K562 (cell line): Measurements from ENCODE around the gene TP53TG5. TPM values are rescaled to one million over a fixed set of nuclear protein-coding genes. Genes with fewer than 3 reads are reported as not detected.
A peak's percentile ranks its signal among the peaks of the same experiment; 100 is the strongest.

ENCODE experiments used
- ATAC-seq: fragments of 200-7000 bp; cut with Tn5 transposase; 3 replicates; pipeline ENCODE4 v1.9.1; 2020; ENCODE audit warnings: moderate library complexity
- BruUV-seq: library from RNA; stranded (reverse); fragments of 400-500 nt; replicated peaks from 2 replicates; lab custom pipeline; 2021; lab: Mats Ljungman, UMichigan
- CTCF ChIA-PET: fragments of 300-600 bp; formaldehyde crosslinking; extraction: SDS; loops from one replicate; lab custom pipeline; 2021; ENCODE audit warnings: low intra/inter-chr PET ratio; lab: Yijun Ruan, JAX
- POLR2A ChIA-PET: fragments of 300-600, 350-650 bp; sonication (Branson Sonifier 250); formaldehyde crosslinking; extraction: SDS; loops from one replicate; lab custom pipeline; 2021; ENCODE audit warnings: antibody characterized with exemption, inconsistent platforms; lab: Yijun Ruan, JAX
- DNase-seq, 4 experiments: peaks; one replicate each; pipeline versions ENCODE4 v3.0.0 to v3.0.0-alpha.2; 2011 to 2018; ENCODE audit warnings: low spot score in 3 of 4, mixed read lengths in 3 of 4; ENCODE audit errors: extremely low read depth in 1 of 4
- FAIRE-seq: peaks from 2 replicates; lab custom pipeline; 2011; peaks lifted over from hg19 to GRCh38; lab: Jason Lieb, UNC
- H2AFZ ChIP-seq: 2 replicates; pipeline ENCODE4 v1.6.0; 2011; ENCODE audit warnings: low read depth, low read length, control low read depth, inconsistent platforms
- H3K27ac ChIP-seq: fragments of 200-600 bp; 3 replicates; pipeline ENCODE4 v1.8.0; 2011; ENCODE audit warnings: low read depth, mild to moderate bottlenecking, control low read depth, inconsistent platforms, low read length, moderate library complexity, mixed read lengths; ENCODE audit errors: extremely low read depth
- H3K27me3 ChIP-seq, 2 experiments: fragments of 300-600 bp in 1 of 2; 2 replicates in 1 of 2; 3 replicates in 1 of 2; pipeline versions ENCODE4 v1.6.0 to v1.8.0; 2011; ENCODE audit warnings: inconsistent platforms in 2 of 2, low read length in 2 of 2, mild to moderate bottlenecking in 1 of 2, mixed read lengths in 1 of 2, moderate library complexity in 1 of 2; ENCODE audit not compliant: control insufficient read depth in 2 of 2, insufficient read depth in 2 of 2
- H3K36me3 ChIP-seq: fragments of 300-600 bp; 3 replicates; pipeline ENCODE4 v1.8.0; 2011; ENCODE audit warnings: mild to moderate bottlenecking, low read length, inconsistent platforms; ENCODE audit not compliant: control insufficient read depth, insufficient read depth
- H3K4me1 ChIP-seq, 2 experiments: fragments of 200-600 bp in 1 of 2; replicated peaks in 1 of 2; 2 replicates in 1 of 2; 3 replicates in 1 of 2; pipeline versions ENCODE4 v1.5.1 to v1.8.0; 2011; ENCODE audit warnings: inconsistent platforms in 2 of 2, low read length in 2 of 2, mild to moderate bottlenecking in 1 of 2, mixed read lengths in 1 of 2, moderate library complexity in 1 of 2; ENCODE audit not compliant: control insufficient read depth in 2 of 2, insufficient read depth in 2 of 2
- H3K4me2 ChIP-seq: 2 replicates; pipeline ENCODE4 v1.6.1; 2011; ENCODE audit warnings: low read length, control low read depth, inconsistent platforms, mixed read lengths; ENCODE audit not compliant: insufficient read depth
- H3K4me3 ChIP-seq: fragments of 200-600 bp; sonication (generic), shearing (Covaris generic); 2 replicates; pipeline ENCODE4 v1.5.1; 2016; ENCODE audit warnings: control low read depth, inconsistent platforms
- H3K79me2 ChIP-seq: fragments of 200-600 bp; 3 replicates; pipeline ENCODE4 v1.8.0; 2011; ENCODE audit warnings: low read length, inconsistent platforms; ENCODE audit not compliant: control insufficient read depth, insufficient read depth
- H3K9ac ChIP-seq, 2 experiments: 2 replicates each; pipeline versions ENCODE4 v1.6.0 to v1.6.1; 2011; ENCODE audit warnings: low read depth in 2 of 2, low read length in 2 of 2, control low read depth in 1 of 2, inconsistent platforms in 1 of 2, mild to moderate bottlenecking in 1 of 2, mixed read lengths in 1 of 2; ENCODE audit not compliant: insufficient read depth in 1 of 2
- H3K9me1 ChIP-seq: one replicate; pipeline ENCODE4 v1.6.0; 2011; ENCODE audit warnings: inconsistent platforms, mild to moderate bottlenecking, low read length, moderate library complexity; ENCODE audit not compliant: control insufficient read depth, insufficient read depth
- H3K9me3 ChIP-seq: replicated peaks from 2 replicates; pipeline ENCODE4 v1.5.1; 2011; ENCODE audit warnings: low read depth, low read length, inconsistent platforms; ENCODE audit not compliant: control insufficient read depth, insufficient read depth
- H4K20me1 ChIP-seq: replicated peaks from 2 replicates; pipeline ENCODE4 v1.6.1; 2011; ENCODE audit warnings: low read length, inconsistent platforms, mixed read lengths; ENCODE audit not compliant: control insufficient read depth, insufficient read depth
- ATF7 ChIP-seq: fragments of 450-650 bp; IDR thresholded peaks from 2 replicates; pipeline ENCODE4 v1.7.1; 2014; ENCODE audit warnings: mild to moderate bottlenecking, moderate library complexity
- HDAC6 ChIP-seq: IDR thresholded peaks from 2 replicates; pipeline ENCODE4 v1.6.1; 2012; ENCODE audit warnings: low read depth, mild to moderate bottlenecking, control low read depth, inconsistent platforms, low read length, moderate library complexity
- HNRNPLL ChIP-seq: fragments of 200-400 bp; formaldehyde crosslinking; IDR thresholded peaks from 2 replicates; pipeline ENCODE4 v1.6.1; 2017; ENCODE audit warnings: low read length, low read depth, mild to moderate bottlenecking; ENCODE audit not compliant: poor library complexity, severe bottlenecking
- IFI16 ChIP-seq: fragments of 250-450 bp; sonication (Bioruptor Pico); IDR thresholded peaks from 2 replicates; pipeline ENCODE4 v2.1.2; 2022; ENCODE audit warnings: mild to moderate bottlenecking, inconsistent platforms
- KDM2B ChIP-seq: fragments of 250-450 bp; sonication (Bioruptor Pico); IDR thresholded peaks from 2 replicates; pipeline ENCODE4 v1.8.0; 2021; ENCODE audit warnings: mild to moderate bottlenecking, moderate library complexity
- NFIC ChIP-seq: fragments of 450-650 bp; IDR thresholded peaks from 2 replicates; pipeline ENCODE4 v1.6.1; 2017; ENCODE audit warnings: mild to moderate bottlenecking, inconsistent platforms
- PML ChIP-seq: IDR thresholded peaks from 2 replicates; pipeline ENCODE4 v1.6.1; 2012; ENCODE audit warnings: low read length, inconsistent platforms
- PTBP1 ChIP-seq: fragments of 200-400 bp; formaldehyde crosslinking; IDR thresholded peaks from 2 replicates; pipeline ENCODE4 v1.6.1; 2017; ENCODE audit warnings: low read depth, low read length
- TAF7 ChIP-seq: fragments of 450-650 bp; IDR thresholded peaks from 2 replicates; pipeline ENCODE4 v1.6.1; 2016; ENCODE audit warnings: missing genetic modification characterization, missing compliant biosample characterization
- YBX1 ChIP-seq: fragments of 450-650 bp; IDR thresholded peaks from 2 replicates; pipeline ENCODE4 v1.7.1; 2016; ENCODE audit warnings: mild to moderate bottlenecking
- ZNF165 ChIP-seq: fragments of 250-450 bp; sonication (Bioruptor Pico); IDR thresholded peaks from 2 replicates; pipeline ENCODE4 v1.4.0; 2020; ENCODE audit warnings: borderline replicate concordance
- ZNF274 ChIP-seq: IDR thresholded peaks from 2 replicates; pipeline ENCODE4 v1.6.1; 2011; ENCODE audit warnings: low read depth, mild to moderate bottlenecking, low read length, moderate library complexity, borderline replicate concordance
- ZNF696 ChIP-seq: fragments of 250-450 bp; sonication (Bioruptor Pico); conservative IDR thresholded peaks from 2 replicates; pipeline ENCODE4 v1.4.0; 2020; ENCODE audit warnings: mild to moderate bottlenecking, moderate library complexity
- WGBS: fragments of 100-300 bp; shearing (Covaris generic); methylation state at CpG from one replicate; pipeline ENCODE4 v1.1.6; 2016; ENCODE audit warnings: low coverage, mixed read lengths; ENCODE audit not compliant: insufficient coverage; ENCODE audit errors: missing lambda C conversion rate; 5-methylcytosine and 5-hydroxymethylcytosine counted together
- in situ Hi-C: fragments of 300-500 bp; cut with MboI; formaldehyde crosslinking; loops from 4 replicates; pipeline ENCODE4 v1.15.0; 2018; ENCODE audit warnings: inconsistent platforms, mixed read lengths
- intact Hi-C: fragments of 100-400 bp; cut with micrococcal nuclease; formaldehyde crosslinking; loops from 2 replicates; pipeline ENCODE4 v1.14.2; 2022
- polyA plus RNA-seq, 8 experiments: library from polyadenylated mRNA; depleted of rRNA in 4 of 8; stranded (reverse) in 5 of 8; unstranded in 3 of 8; fragments of >200 nt; fragmentation: Nextera tagmentation in 2 of 8; fragmentation: Illumina TruSeq in 1 of 8; extraction: Ambion mirVana in 2 of 8; extraction: Trizol in 1 of 8; gene quantifications; 2 replicates each; pipeline versions ENCODE4 v1.2.1 to v1.2.3, GENCODE V29; 2011 to 2014; ENCODE audit warnings: inconsistent platforms in 1 of 8, missing spikeins in 1 of 8
- total RNA-seq, 7 experiments: library from RNA; depleted of rRNA in 6 of 7; stranded (reverse); fragments of >200 nt in 6 of 7; fragmentation: Illumina TruSeq in 2 of 7; extraction: Trizol in 2 of 7; gene quantifications; 2 replicates each; pipeline versions ENCODE4 v1.2.1 to v1.2.3, GENCODE V29; 2011 to 2021; ENCODE audit warnings: low replicate concordance in 1 of 7
- TF ChIP-seq, protein P1 (sequence below): fragments of 250-450 bp; sonication (Bioruptor Pico); IDR thresholded peaks from 2 replicates; pipeline ENCODE4 v1.5.0; 2021
- TF ChIP-seq, protein P2 (sequence below): fragments of 250-450 bp; sonication (Bioruptor Pico); IDR thresholded peaks from 2 replicates; pipeline ENCODE4 v1.5.1; 2021; ENCODE audit warnings: mild to moderate bottlenecking
- TF ChIP-seq, protein P3 (sequence below): sonication (generic); formaldehyde crosslinking; IDR thresholded peaks from 2 replicates; pipeline ENCODE4 v1.8.0; 2023; ENCODE audit warnings: mild to moderate bottlenecking, missing genetic modification reagents

Gene TP53TG5
- total and polyA plus RNA-seq, 9 of the 15 experiments (the other 6 are each of a cell fraction or from before 2014, with no cell fraction given): 0.04 to 0.05 (median 0.04) TPM; not detected in 6

DNA sequence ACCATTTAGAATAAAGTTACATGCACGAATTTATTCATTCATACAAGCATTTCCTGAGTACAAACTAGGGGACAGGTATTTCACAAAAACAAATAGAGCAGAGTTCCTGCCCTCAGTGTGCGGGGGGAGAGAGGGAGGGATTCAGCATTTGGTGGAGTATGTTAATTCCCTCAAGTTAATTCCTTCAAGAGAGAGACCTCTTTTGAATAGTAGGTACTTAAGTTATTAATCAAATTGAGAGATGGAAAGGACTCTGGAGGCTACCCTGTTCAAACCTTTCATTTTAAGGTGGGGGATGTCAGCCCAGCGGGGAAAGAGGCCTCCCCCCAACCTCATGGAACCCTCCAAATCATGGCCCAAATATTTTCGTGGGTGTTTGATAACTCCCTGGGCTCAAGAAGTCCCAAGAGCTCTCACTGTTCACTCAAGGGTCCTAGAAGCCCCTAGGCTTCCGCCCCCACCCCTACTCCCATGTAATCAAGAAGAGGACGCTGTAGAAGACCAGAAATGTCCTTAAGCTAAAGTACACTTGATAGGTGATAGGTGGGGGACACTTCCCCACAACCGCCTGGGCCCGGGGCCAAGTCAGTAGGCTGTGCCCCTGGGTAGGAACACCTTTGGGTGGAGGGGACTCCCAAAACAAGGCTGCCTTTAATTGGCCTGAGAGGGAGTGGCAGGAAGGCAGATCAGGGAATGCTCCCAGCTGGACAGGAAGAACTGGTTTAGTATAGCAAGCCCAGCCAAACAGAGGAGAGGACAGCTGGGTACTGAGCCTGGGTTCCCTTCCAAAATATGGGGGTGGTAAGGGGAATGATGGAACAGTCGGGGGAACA lies 32.8 kb downstream of the TP53TG5 start:
- ATAC-seq (no peak), FAIRE-seq (no peak), DNase-seq (no peak)
- intact Hi-C loops: no loop called here
- H3K4me2 ChIP-seq: no peak overlapping the region
- CTCF ChIA-PET: no interaction called here
- peaks cover 3% of the 10 kb centered on the region; the same call in 2 of the 3 replicates for H3K36me3 ChIP-seq
- peaks cover 15% of the 10 kb centered on the region; the same call in 2 of the 3 replicates for H3K79me2 ChIP-seq
- POLR2A ChIA-PET: interaction anchor here (0.6 to 1.1 kb wide), 5 partner anchors 15 to 30 kb away, joined by 3 to 7 read pairs (median 3); partner anchors contain the start of gene SYS1
- 57% methylated on average over 8 of the region's 9 CpGs for WGBS
- peaks cover 7% of the 10 kb centered on the region; the same call in 1 of the 2 replicates for H4K20me1 ChIP-seq
- no peak overlapping the region for H3K4me3 ChIP-seq
- H3K27me3 ChIP-seq: no peaks in the 10 kb centered on the region
- H3K4me1 ChIP-seq: peaks cover 49 to 65% of the 10 kb centered on the region in 2 experiments
- H3K9me1 ChIP-seq: no peaks in the 10 kb centered on the region
- in situ Hi-C loops: no loop called here
- no TSS peak for BruUV-seq
- no peak overlapping the region for H3K27ac ChIP-seq
- peak overlapping the region in 1 of 2 experiments; percentile 66; a peak in 1 of 4 replicates for H3K9ac ChIP-seq
- no peak overlapping the region for H2AFZ ChIP-seq
- H3K9me3 ChIP-seq: no peaks in the 10 kb centered on the region
- TF ChIP-seq TAF7 (tag): no peak
- TF ChIP-seq HNRNPLL: no peak
- no peak for TF ChIP-seq ZNF274
- TF ChIP-seq PTBP1: no peak
- no peak for TF ChIP-seq HDAC6
- TF ChIP-seq IFI16 (CRISPR knock-in tag): no peak
- TF ChIP-seq KDM2B (CRISPR knock-in tag): no peak
- no peak for TF ChIP-seq ZNF696 (CRISPR knock-in tag)
- no peak for TF ChIP-seq ZNF165
- TF ChIP-seq, protein P1, sequence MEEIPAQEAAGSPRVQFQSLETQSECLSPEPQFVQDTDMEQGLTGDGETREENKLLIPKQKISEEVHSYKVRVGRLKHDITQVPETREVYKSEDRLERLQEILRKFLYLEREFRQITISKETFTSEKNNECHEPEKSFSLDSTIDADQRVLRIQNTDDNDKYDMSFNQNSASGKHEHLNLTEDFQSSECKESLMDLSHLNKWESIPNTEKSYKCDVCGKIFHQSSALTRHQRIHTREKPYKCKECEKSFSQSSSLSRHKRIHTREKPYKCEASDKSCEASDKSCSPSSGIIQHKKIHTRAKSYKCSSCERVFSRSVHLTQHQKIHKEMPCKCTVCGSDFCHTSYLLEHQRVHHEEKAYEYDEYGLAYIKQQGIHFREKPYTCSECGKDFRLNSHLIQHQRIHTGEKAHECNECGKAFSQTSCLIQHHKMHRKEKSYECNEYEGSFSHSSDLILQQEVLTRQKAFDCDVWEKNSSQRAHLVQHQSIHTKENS: no peak
- no peak for TF ChIP-seq PML
- TF ChIP-seq, protein P2, sequence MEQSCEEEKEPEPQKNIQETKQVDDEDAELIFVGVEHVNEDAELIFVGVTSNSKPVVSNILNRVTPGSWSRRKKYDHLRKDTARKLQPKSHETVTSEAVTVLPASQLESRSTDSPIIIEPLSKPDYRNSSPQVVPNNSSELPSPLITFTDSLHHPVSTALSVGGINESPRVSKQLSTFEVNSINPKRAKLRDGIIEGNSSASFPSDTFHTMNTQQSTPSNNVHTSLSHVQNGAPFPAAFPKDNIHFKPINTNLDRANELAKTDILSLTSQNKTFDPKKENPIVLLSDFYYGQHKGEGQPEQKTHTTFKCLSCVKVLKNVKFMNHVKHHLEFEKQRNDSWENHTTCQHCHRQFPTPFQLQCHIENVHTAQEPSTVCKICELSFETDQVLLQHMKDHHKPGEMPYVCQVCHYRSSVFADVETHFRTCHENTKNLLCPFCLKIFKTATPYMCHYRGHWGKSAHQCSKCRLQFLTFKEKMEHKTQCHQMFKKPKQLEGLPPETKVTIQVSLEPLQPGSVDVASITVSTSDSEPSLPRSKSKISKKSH (CRISPR knock-in tag): no peak
- TF ChIP-seq ATF7: no peak
- TF ChIP-seq YBX1: no peak
- TF ChIP-seq NFIC: no peak
- TF ChIP-seq, protein P3, sequence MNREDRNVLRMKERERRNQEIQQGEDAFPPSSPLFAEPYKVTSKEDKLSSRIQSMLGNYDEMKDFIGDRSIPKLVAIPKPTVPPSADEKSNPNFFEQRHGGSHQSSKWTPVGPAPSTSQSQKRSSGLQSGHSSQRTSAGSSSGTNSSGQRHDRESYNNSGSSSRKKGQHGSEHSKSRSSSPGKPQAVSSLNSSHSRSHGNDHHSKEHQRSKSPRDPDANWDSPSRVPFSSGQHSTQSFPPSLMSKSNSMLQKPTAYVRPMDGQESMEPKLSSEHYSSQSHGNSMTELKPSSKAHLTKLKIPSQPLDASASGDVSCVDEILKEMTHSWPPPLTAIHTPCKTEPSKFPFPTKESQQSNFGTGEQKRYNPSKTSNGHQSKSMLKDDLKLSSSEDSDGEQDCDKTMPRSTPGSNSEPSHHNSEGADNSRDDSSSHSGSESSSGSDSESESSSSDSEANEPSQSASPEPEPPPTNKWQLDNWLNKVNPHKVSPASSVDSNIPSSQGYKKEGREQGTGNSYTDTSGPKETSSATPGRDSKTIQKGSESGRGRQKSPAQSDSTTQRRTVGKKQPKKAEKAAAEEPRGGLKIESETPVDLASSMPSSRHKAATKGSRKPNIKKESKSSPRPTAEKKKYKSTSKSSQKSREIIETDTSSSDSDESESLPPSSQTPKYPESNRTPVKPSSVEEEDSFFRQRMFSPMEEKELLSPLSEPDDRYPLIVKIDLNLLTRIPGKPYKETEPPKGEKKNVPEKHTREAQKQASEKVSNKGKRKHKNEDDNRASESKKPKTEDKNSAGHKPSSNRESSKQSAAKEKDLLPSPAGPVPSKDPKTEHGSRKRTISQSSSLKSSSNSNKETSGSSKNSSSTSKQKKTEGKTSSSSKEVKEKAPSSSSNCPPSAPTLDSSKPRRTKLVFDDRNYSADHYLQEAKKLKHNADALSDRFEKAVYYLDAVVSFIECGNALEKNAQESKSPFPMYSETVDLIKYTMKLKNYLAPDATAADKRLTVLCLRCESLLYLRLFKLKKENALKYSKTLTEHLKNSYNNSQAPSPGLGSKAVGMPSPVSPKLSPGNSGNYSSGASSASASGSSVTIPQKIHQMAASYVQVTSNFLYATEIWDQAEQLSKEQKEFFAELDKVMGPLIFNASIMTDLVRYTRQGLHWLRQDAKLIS (CRISPR knock-in tag): no peak
